HT1080 (cell line): ENCODE measurements around the gene C14orf132. TPM values are rescaled to one million over a fixed set of nuclear protein-coding genes. Genes with fewer than 3 reads are reported as not detected.

ENCODE experiments used
- small RNA-seq: library from RNA; depleted of rRNA; stranded (forward); fragments of <200 nt; gene quantifications from one replicate; pipeline ENCODE3, GENCODE V24; 2014
- total RNA-seq: library from RNA; depleted of rRNA; stranded (reverse); fragments of >200 nt; shearing (Covaris generic); gene quantifications from 2 replicates; pipeline ENCODE4 v1.2.3, GENCODE V29; 2014; rRNA removed

The C14orf132 gene
- total RNA-seq, 1 experiment from 2014 or later: 5.0 TPM

Small RNAs within 50 kb of the gene (small RNA-seq; reads per million reads assigned to genes)
- gene AL137190.1: not detected

Other genes starting within 250 kb of the C14orf132 start
- gene TUNAR, start 162.5 kb upstream of the C14orf132 start, total RNA-seq: 0.43 TPM in 1 of 2 replicates, not detected in the other
- gene BDKRB2, start 165.5 kb downstream of the C14orf132 start, total RNA-seq: 0.03 TPM in 1 of 2 replicates, not detected in the other
- gene BDKRB1, start 216.8 kb downstream of the C14orf132 start, total RNA-seq: 0.43 TPM in 1 of 2 replicates, not detected in the other